Effector CD4-positive, alpha-beta T cell (primary cell): ENCODE results near the gene PARD6B.
A peak's percentile ranks its signal among the peaks of the same experiment; 100 is the strongest.
"Not testable (repeated sequence)": the region's sequence is repeated elsewhere in the genome, so short reads cannot be mapped to it uniquely, and the experiment has no call there.

Experiments
- DNase-seq: peaks from one replicate; pipeline ENCODE4 v3.0.0-alpha.2; 2020
- total RNA-seq: gene quantifications from one replicate; lab custom pipeline; 2026; lab: John Stamatoyannopoulos, UW

The PARD6B gene, protein sequence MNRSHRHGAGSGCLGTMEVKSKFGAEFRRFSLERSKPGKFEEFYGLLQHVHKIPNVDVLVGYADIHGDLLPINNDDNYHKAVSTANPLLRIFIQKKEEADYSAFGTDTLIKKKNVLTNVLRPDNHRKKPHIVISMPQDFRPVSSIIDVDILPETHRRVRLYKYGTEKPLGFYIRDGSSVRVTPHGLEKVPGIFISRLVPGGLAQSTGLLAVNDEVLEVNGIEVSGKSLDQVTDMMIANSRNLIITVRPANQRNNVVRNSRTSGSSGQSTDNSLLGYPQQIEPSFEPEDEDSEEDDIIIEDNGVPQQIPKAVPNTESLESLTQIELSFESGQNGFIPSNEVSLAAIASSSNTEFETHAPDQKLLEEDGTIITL
- 13.7 reads per million, percentile 38 among the genes with 10 or more reads in this experiment for total RNA-seq

DNA sequence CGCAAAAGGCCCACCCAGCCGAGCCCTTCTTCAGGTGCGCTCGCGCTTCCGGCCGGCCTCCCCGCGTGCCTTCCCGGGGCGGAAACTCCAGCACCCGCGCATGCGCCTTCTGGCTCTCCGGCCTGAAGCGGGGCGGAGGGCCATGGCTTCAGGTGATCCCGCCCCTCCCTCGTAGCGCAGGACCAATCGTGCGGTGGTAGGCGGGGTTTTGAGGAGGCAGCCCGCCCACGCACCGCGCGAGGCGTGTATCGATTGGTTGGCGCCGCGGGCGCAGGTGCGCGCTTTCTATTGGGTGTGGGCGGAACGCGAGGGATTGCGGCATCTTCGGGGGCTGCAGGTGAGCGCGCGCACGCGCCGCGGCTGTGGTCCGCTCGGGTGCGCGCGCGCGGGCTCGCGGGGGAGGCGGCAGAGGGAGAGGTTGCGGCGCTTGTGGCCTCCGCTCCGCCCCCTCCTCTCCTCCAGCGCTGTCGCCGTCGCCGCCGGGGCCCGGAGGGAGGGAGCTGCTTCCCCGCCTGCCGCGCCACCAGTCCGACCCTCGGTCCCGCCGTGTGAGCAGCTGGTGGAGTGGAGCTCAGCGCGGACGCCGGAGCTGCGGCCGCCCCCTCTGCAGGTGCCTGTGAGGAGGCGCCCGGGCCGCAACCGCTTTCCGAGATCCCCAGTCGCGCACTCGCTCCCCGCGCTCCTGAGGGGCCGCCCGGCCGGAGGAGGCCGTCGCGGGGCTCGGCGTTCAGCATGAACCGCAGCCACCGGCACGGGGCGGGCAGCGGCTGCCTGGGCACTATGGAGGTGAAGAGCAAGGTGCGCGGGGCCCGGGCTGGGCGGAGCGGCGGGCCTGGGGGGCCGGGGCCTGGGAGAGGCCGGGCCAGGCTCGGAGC lies at the start of gene PARD6B:
Gene PARD6B, plus strand, starts transcription at position 526 of the 875 bp plus-strand sequence. Its CDS starts 207 bp downstream, at position 733.
- peak; percentile 99 for DNase-seq

DNA sequence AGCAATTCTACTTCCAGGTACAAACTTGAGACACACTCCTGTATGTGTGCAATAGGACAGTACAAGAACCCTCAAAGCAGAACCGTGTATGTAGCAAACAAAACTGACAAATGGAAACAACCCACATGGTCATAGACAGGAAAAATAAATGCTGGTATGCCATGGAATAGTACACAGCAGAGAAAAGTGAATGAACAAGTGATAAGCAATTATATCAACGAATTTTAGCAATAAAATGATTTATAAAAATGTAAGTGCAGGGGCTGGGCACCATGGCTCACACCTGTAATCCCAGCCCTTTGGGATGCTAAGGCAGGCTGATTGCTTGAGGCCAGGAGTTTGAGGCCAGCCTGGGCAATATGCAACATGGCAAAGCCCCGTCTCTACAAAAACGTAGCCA lies 49.3 kb upstream of the PARD6B start:
- no peak for DNase-seq

GRCh38 chr20:50682947-50683530 lies 48.3 kb upstream of the PARD6B start:
- no peak for DNase-seq

- DNase-seq = no peak
Observed at GRCh38 chr20:50683570-50683969, 47.8 kb upstream of the PARD6B start.

DNA sequence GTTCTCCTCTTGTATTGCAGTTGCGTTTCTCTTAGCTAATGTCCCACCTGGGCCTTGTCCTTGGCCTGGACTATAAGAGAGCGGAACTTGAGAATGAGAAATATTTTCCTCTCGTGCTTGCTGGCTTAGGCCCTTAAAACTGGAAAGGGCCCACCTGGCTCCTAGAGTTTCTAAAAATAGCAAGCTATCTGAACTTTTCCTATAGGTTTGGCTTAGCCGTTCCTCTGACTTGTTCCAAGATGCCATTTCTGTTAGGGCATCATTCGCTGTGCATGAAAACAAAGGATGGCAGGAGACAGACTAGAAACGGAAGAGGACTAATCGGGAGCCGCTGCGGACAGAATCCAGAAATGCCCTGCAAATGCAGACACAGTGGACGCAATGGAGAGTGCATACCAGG lies 44.6 kb upstream of the PARD6B start:
- DNase-seq = no peak

GRCh38 chr20:50688256-50688975 lies 43.0 kb upstream of the PARD6B start:
- DNase-seq = no peak

DNA sequence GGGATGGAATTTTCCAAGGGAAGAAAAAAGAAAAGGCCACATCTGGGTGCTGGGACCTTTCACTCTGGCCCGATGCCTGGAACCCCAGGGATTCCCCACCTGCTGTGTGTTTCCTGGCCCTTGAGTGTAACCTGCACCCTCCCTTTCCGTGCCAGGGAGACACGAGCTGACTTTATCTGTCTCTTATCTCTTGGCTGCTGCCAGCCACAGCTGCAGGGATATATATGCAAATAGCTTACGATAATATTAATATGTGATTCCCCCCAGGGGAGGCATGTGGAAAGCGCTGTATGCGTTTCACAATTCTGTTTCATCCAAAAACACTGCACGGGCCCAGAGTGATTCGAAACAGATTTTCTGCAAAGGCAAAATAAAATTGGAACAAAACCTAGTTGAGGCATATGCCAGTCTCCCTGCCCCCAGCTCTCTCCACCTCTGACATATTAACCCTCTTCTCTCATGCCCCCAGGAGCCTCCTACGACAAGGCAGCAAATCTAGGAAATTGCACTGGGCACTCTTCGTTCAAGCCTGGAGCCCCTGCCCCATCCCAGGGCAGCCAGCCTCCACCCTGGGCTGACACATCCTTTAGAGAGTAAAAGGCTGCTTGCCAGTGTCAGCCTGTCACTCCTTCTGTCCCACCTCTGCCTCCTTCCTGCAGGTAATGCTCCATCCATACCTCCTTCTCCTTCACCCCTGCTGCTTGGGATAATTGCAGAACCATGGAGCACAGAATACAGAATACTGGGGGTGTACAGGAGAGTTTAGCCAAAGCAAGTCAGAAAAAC lies 41.3 kb upstream of the PARD6B start:
- no peak for DNase-seq

GRCh38 chr20:50690650-50691572 lies 40.5 kb upstream of the PARD6B start, which contains the start of gene RIPOR3:
RIPOR3 (minus strand) TSS chr20:50691542; CDS start chr20:50691128, 414 bp downstream.
- no peak for DNase-seq

GRCh38 chr20:50691573-50692551 lies 39.5 kb upstream of the PARD6B start:
- DNase-seq = no peak

GRCh38 chr20:50692552-50692933 lies 38.8 kb upstream of the PARD6B start:
- DNase-seq = no peak

GRCh38 chr20:50693001-50693400 lies 38.4 kb upstream of the PARD6B start:
- no peak for DNase-seq

GRCh38 chr20:50694379-50695134 lies 36.8 kb upstream of the PARD6B start:
- DNase-seq = no peak

- no peak for DNase-seq
Observed at GRCh38 chr20:50695135-50695872, 36.1 kb upstream of the PARD6B start.

DNA sequence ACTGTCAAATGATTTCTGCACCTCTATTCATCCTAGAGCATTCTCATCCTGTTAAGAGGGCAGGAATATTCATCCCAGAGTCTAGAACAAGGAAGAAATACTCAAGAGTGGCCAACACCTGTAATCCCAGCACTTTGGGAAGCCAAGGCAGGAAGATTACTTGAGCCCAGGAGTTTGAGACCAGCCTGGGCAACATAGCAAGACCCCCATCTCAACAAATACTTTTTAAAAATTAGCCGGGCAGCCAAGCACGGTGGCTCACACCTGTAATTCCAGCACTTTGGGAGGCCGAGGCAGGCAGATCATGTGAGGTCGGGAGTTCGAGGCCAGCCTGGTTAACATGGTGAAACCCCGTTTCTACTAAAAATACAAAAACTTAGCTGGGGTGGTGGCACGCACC lies 33.1 kb upstream of the PARD6B start:
- not testable (repeated sequence) for DNase-seq

- no peak for DNase-seq
Observed at GRCh38 chr20:50699688-50700087, 31.7 kb upstream of the PARD6B start.

DNA sequence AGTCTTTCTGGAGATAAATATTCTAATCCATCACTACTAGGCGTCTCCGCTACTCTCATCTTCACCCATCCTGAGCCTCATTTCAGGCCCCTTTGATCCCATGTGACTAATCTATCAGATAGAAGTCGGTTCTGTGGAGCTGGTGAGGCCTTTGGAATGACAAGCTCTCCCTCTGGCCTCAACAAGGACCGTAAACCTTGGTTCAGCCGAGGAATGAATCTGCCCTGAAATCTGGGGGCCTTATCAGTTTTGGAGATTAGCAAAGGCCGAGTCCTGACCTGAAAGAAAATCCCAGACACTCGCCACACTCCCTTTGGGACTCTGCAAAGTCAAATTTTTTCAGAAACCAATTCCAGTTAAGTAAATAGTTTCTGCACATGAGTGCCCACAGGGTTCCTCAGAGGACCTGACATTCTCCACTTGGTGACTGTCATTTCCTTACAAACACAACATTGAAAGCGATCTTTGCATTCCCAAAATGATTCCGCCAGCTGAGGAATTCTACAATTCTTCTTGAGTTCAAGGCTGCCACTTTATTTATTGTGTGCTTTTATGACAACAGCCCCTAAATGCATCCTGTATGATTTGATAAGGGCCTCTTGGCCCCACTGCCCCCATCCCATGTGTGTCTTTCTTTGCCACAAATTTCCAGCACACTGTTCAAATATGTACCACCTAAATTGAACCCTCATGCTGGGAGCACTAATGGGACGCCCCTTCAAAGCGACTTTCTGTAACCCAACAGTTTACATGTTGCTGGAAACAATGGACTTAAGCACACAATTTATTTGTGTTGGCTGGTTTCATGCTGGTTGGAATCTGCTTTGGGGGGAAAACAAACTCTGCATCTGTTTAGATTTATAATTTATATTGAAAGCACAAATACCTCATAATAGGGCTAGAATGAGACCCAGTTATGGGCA lies 30.1 kb upstream of the PARD6B start:
- DNase-seq = no peak
